T-helper 2 cell treated with Interferon-gamma antibody and Interleukin-4, amounts not matched to agents 100 ng/mL and 5 ng/mL, for 36 hours (primary cell): Measurements from ENCODE around the gene ATP10A. TPM values are rescaled to one million over a fixed set of nuclear protein-coding genes. Genes with fewer than 3 reads are reported as not detected.

ENCODE experiments used
- intact Hi-C: fragments of 100-400 bp; cut with micrococcal nuclease; formaldehyde crosslinking; loops from one replicate; pipeline ENCODE4 v1.15.1; 2023
- total RNA-seq: library from RNA; stranded (reverse); gene quantifications from 2 replicates; pipeline ENCODE4 v1.2.3, GENCODE V29; 2022

The ATP10A gene
- 55.7 and 60.2 TPM in 2 replicates for total RNA-seq

DNA sequence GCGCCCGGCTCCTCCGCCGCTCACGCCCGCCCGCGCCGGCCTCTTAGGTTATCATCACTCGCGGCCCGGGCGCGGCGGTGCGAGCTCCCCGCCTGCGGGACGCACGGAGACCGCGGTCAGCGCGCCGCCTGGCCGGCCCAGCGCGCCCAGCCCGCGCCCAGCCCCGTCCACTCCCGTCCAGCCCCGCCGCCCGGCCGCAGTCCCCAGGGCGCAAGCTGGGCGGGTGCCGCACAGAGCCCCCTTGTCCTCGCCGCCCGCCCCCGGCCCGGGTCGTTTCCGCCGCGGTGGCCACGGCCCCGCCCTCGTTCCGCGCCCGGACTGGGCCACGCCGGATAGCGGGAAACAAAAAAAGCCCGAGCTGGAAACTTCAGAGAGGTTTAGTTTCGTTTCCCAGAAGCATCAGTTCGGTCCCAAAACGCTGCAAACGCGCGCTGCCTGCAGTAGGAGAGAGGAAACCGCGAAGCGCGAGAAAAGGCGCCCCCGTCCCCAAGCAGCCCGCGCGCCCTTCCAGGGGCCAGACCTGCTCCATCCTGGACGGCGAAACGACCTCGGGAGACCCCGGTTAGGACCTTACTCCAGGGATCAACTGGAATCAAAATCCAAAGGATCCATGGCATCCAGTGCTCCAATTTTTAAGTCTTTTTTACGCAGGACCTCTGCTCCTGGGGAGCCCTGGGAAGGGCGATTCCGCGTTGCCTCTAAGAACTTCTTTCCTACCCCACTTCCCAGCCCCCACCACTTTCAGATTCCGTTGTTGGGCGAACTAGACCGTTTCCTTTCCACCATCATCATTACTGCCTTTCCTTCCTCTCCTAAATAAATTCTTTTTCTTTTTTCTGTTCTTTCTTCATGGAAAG lies at the start of gene ATP10A:
TSS of gene ATP10A (minus strand) at position 217 of the 857 bp plus-strand sequence. CDS start 231 bp downstream, outside the sequence.
- intact Hi-C loops, result loop anchor here (2.0 to 5.0 kb wide), 4 partner anchors 17 to 426 kb away; partner anchors contain the start of gene UBE3A

- intact Hi-C loops, result no loop called here
Measured at GRCh38 chr15:25912035-25912434, 48.9 kb upstream of the ATP10A start.

DNA sequence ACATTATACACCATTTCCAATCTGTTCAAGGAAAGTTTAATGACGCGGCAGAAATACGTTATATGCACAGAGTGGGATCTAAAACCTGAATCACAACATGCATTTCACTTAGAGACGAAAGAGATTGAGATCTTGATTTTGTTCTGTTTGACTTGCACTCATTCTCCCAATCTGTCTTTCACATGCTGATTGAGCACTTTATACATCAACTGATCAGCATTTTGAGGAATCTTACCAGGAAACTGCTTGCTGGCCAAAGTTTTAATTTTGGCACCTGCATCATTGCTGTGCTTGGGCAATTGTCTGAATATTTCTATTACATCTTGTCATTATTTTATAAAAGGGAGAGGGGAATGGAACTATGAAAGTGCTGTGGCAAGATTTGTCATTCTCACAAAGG lies 47.7 kb upstream of the ATP10A start:
- intact Hi-C loops, result no loop called here

DNA sequence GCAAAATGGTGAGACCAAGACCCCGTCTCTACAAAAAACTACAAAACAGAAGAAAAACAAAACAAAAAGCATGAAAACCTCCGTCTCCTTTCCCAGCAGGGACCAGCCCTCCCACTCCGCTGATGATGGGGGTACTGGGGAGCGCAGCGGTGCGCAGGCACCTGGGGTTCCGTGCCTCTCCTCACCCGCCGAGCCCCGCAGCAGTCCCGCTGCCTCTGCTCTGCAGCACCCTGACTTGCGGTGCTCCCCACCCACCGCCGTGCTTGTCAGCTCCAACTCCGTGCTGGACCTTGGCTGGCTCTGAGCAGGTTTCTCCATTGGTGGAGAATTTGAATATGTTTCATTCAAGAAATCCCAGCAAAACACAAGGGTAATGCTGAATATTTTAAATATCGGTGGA lies 46.7 kb upstream of the ATP10A start:
- intact Hi-C loops, result no loop called here

DNA sequence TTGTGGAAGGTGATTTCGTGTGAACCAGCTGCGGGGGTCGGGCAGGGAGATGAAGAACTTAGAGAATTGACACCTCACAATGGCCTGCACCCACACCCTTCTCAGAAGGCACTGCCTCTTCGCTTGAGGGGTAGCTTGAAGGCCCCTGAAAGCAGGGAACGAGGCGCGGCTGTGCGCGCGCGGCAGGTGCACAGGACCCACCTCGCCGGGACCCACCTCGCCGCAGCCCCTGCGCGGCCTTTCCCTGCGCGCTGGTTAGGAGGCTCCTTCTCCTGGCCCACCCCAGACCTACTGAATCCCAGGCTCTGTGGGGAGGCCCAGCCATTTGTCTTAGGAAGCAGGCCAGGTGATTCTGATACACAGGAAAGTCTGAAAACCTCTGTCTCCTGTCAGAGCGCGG lies 46.2 kb upstream of the ATP10A start:
- intact Hi-C loops, result no loop called here

DNA sequence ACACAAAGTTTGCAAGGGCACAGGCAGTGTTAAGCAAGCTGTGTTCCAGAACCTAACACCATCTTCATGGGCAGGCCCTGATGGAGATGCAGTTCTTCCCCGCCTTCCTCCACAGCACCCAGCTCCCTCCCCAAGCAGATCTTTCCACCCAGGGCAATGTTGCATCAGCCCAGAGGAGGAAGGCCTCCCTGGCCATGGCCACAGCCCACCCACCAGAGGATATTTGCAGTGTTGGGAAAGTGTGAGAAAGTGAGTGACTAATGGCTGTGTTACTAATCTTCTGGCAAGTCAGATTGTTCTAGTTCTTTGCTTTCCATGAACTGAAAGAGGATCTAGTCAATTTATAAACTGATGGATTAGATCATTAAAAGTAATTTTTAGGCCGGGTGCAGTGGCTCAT lies 42.0 kb upstream of the ATP10A start:
- intact Hi-C loops, result no loop called here

GRCh38 chr15:25903024-25903581 lies 40.0 kb upstream of the ATP10A start:
- intact Hi-C loops, result no loop called here

GRCh38 chr15:25901811-25902605 lies 38.9 kb upstream of the ATP10A start:
- intact Hi-C loops, result no loop called here

- intact Hi-C loops, result no loop called here
Measured at GRCh38 chr15:25900901-25901300, 37.8 kb upstream of the ATP10A start.

- intact Hi-C loops, result no loop called here
Measured at GRCh38 chr15:25900431-25900830, 37.3 kb upstream of the ATP10A start.

- intact Hi-C loops, result no loop called here
Measured at GRCh38 chr15:25899870-25900269, 36.7 kb upstream of the ATP10A start.

DNA sequence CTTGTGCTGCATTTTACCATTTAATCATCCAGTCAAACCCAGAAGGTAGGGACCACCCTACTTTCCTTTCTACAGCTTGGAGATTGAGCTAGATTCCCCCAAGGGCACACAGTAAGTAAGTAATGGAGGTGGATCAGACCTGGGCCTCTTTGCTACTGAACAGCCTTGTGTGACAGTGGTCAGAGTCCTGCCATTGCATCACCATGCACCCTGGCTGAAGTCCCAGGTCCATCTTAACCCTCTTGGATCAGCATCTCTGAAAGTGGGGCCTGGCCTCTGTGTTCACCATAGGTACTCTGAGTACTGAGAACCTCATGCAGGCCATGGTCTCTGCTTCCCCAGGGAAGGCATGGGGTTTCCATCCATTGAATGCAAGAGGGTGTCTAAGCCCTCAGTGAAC lies 34.5 kb upstream of the ATP10A start:
- intact Hi-C loops, result no loop called here

- intact Hi-C loops, result no loop called here
Measured at GRCh38 chr15:25894371-25894902, 31.3 kb upstream of the ATP10A start.

DNA sequence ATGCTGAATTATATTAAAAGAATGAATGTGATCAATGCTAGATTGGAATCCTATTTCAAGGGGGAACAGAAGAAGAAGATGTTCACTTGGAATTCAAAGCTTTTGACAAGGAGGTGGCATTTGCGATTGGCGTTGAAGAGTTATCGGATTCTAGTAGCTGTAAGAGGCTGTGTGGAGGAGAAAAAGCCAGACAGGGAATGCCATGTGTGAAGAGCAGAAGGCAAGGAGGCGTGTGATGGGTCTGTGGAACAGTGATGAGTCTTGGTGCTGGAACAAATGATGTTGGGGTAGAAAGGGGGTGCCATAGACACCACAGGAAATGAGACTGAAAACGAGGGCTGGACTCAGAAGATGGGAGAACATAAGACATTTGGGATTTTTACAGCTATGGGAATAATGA lies 30.5 kb upstream of the ATP10A start:
- intact Hi-C loops, result no loop called here

DNA sequence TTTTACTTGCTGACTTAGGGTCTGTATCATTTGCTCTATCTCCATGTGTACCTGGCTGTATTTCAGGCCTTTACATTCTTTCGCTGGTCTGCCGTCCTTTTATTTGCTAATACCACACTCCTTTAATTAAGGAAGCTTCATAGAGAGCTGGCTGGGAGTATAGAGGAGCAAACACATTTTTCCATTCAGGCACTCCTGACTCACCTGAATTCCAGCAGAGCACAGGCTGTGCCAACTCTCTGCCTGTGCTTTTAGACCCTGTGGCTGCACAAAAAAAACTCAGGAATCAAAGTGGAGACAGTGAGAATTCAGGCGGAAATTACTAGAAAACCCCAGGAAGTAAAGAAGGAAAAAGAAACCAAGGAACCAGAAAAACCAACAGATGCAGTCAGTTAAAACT lies 29.0 kb upstream of the ATP10A start:
- intact Hi-C loops, result no loop called here

GRCh38 chr15:25891081-25891480 lies 28.0 kb upstream of the ATP10A start:
- intact Hi-C loops, result no loop called here

GRCh38 chr15:25890529-25890928 lies 27.4 kb upstream of the ATP10A start:
- intact Hi-C loops, result no loop called here

GRCh38 chr15:25887870-25888269 lies 24.7 kb upstream of the ATP10A start:
- intact Hi-C loops, result no loop called here

DNA sequence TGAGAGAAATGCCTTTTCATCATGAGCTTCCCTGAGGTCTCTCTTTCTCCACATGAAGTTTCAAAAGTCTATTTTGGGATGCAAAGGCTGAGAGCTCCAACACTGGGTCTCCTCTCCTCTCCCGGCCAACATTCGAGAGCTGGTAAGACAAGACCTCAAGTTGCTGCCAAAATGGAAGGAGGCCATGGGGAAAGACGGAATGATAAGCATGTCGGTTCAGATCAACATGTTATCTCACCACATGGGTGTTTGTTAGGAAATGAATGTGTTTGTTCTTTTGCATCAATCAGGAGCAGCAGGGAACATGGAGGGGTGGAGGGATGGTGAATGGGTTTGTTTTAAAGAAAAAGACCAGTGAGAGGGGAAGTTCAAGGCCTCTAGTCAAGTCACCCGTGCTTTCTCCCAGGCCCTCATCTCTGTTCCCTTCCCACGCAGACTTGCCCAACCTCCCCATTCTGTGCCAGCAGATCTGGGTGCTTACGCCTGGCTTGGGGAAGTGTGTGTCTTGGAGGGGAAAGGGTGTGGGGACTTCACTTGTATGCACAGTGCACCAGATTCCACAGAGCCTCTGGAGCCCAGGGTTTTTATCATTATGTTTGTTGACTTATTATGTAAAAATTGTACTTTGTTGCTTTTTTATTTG lies 23.5 kb upstream of the ATP10A start:
- intact Hi-C loops, result no loop called here

GRCh38 chr15:25884370-25884769 lies 21.2 kb upstream of the ATP10A start:
- intact Hi-C loops, result no loop called here
